DOHH2 (cell line): ENCODE data around the gene ZNF787.

Experiments used
- H3F3A ChIP-seq: fragments of 200-600 bp; sonication (generic), shearing (Covaris generic); 2 replicates; pipeline ENCODE4 v1.6.0; 2016; ENCODE audit warnings: antibody characterized with exemption, mild to moderate bottlenecking; ENCODE audit not compliant: control insufficient read depth, insufficient read depth
- H3K27ac ChIP-seq: fragments of 200-600 bp; sonication (generic); 2 replicates; pipeline ENCODE4 v1.5.1; 2014; ENCODE audit warnings: low read depth, mild to moderate bottlenecking, low read length, moderate library complexity
- H3K27me3 ChIP-seq: fragments of 200-600 bp; sonication (generic); 2 replicates; pipeline ENCODE4 v1.6.1; 2014; ENCODE audit warnings: mild to moderate bottlenecking, low read length, mixed read lengths; ENCODE audit not compliant: control insufficient read depth
- H3K36me3 ChIP-seq: fragments of 200-600 bp; sonication (generic); 2 replicates; pipeline ENCODE4 v1.6.1; 2014; ENCODE audit warnings: mild to moderate bottlenecking, low read length, moderate library complexity, mixed read lengths; ENCODE audit not compliant: control insufficient read depth
- H3K4me1 ChIP-seq: fragments of 200-600 bp; sonication (generic); 2 replicates; pipeline ENCODE4 v1.6.1; 2014; ENCODE audit warnings: mild to moderate bottlenecking, low read length, mixed read lengths; ENCODE audit not compliant: control insufficient read depth
- H3K4me2 ChIP-seq: fragments of 200-600 bp; sonication (generic); 2 replicates; pipeline ENCODE4 v1.6.0; 2014; ENCODE audit warnings: mild to moderate bottlenecking, low read length, moderate library complexity
- H3K4me3 ChIP-seq: fragments of 200-600 bp; sonication (generic); 2 replicates; pipeline ENCODE4 v1.5.1; 2014; ENCODE audit warnings: mild to moderate bottlenecking, low read length, mixed read lengths
- H3K79me2 ChIP-seq: fragments of 200-600 bp; sonication (generic); 2 replicates; pipeline ENCODE4 v1.6.1; 2014; ENCODE audit warnings: mild to moderate bottlenecking, low read length, mixed read lengths; ENCODE audit not compliant: control insufficient read depth
- H3K9me2 ChIP-seq: fragments of 200-600 bp; sonication (generic); replicated peaks from 2 replicates; pipeline ENCODE4 v1.6.1; 2014; ENCODE audit warnings: mild to moderate bottlenecking, low read length, mixed read lengths; ENCODE audit not compliant: control insufficient read depth
- H3K9me3 ChIP-seq: fragments of 200-600 bp; sonication (generic); 2 replicates; pipeline ENCODE4 v1.6.1; 2014; ENCODE audit warnings: antibody characterized with exemption, low read length, mixed read lengths; ENCODE audit not compliant: control insufficient read depth, insufficient read depth
- H4K20me1 ChIP-seq: fragments of 200-600 bp; sonication (generic); 2 replicates; pipeline ENCODE4 v1.6.0; 2014; ENCODE audit warnings: low read depth, mild to moderate bottlenecking, antibody characterized with exemption, low read length, moderate library complexity; ENCODE audit not compliant: control insufficient read depth, insufficient read depth
- EZH2phosphoT487 ChIP-seq: fragments of 200-600 bp; sonication (generic); IDR thresholded peaks from 2 replicates; pipeline ENCODE4 v1.6.1; 2017; ENCODE audit warnings: borderline replicate concordance, mild to moderate bottlenecking, antibody characterized with exemption, low read length, moderate library complexity, mixed read lengths
- TF ChIP-seq, protein P1 (sequence below): fragments of 200-600 bp; sonication (generic); IDR thresholded peaks from one replicate; pipeline ENCODE4 v1.5.1; 2014; ENCODE audit warnings: antibody characterized with exemption, mild to moderate bottlenecking, low read depth, low read length; ENCODE audit not compliant: poor library complexity, severe bottlenecking

ZNF787 gene

DNA sequence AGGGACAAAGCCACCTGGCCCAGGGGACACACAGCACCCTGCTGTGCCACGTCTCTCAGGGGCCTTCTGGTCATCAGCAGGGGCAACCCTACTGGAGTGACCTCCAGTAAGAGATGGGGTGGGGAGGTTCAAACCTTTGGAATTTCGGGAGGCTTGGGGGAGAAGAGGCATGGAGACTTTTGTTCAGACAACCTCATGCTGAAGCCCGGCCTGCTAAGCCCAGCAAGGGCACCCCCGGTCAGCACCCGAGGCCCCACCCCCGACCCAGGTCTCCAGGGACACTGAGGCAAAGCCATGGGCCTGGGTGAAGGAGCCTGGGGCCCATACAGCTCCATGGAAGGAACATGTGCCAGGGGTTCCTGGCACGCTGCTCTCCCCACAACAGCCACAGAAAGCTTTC, 23.3 kb downstream of the ZNF787 start:
- Histone ChIP-seq H3K4me1 (no peaks in the 10 kb centered on the region), H3K4me2 (no peak overlapping the region), H3K27me3 (no peaks in the 10 kb centered on the region), H3K4me3 (no peak overlapping the region), H3K9me2 (no peaks in the 10 kb centered on the region), H3K27ac (no peak overlapping the region), H3K79me2 (peaks cover 40% of the 10 kb centered on the region), H3K36me3 (peaks cover 32% of the 10 kb centered on the region), H4K20me1 (no peaks in the 10 kb centered on the region), H3F3A (no peaks in the 10 kb centered on the region), H3K9me3 (no peaks in the 10 kb centered on the region)
- no peak for TF ChIP-seq EZH2phosphoT487
- TF ChIP-seq, protein P1, sequence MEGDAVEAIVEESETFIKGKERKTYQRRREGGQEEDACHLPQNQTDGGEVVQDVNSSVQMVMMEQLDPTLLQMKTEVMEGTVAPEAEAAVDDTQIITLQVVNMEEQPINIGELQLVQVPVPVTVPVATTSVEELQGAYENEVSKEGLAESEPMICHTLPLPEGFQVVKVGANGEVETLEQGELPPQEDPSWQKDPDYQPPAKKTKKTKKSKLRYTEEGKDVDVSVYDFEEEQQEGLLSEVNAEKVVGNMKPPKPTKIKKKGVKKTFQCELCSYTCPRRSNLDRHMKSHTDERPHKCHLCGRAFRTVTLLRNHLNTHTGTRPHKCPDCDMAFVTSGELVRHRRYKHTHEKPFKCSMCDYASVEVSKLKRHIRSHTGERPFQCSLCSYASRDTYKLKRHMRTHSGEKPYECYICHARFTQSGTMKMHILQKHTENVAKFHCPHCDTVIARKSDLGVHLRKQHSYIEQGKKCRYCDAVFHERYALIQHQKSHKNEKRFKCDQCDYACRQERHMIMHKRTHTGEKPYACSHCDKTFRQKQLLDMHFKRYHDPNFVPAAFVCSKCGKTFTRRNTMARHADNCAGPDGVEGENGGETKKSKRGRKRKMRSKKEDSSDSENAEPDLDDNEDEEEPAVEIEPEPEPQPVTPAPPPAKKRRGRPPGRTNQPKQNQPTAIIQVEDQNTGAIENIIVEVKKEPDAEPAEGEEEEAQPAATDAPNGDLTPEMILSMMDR = no peak

DNA sequence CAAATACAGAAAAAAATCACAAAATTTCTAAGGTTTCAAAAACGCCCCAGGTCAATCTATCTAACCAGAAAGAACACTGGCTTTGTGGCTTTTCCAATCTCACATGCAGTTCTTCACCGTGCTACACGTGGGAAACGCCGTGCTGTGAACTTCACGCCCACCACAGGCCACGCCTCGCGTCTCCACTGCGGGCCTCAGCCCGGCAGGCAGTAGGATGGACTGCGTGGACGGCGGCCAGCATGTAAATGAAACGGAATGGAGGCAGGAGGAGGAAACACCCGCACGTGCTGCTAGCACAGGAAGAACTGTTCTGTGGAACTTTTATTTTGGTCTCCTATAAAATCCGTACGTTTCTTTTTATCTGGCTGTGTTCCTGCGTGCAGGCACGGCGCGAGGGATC, 23.8 kb downstream of the ZNF787 start:
- TF ChIP-seq, protein P1 = no peak
- TF ChIP-seq EZH2phosphoT487 = no peak
- peaks cover 40% of the 10 kb centered on the region for H3K79me2 ChIP-seq
- no peaks in the 10 kb centered on the region for H3K4me1 ChIP-seq
- no peaks in the 10 kb centered on the region for H3K9me3 ChIP-seq
- H3K27ac ChIP-seq = no peak overlapping the region
- no peaks in the 10 kb centered on the region for H3F3A ChIP-seq
- no peak overlapping the region for H3K4me3 ChIP-seq
- no peaks in the 10 kb centered on the region for H4K20me1 ChIP-seq
- peaks cover 32% of the 10 kb centered on the region for H3K36me3 ChIP-seq
- H3K4me2 ChIP-seq = no peak overlapping the region
- H3K9me2 ChIP-seq = no peaks in the 10 kb centered on the region
- H3K27me3 ChIP-seq = no peaks in the 10 kb centered on the region

DNA sequence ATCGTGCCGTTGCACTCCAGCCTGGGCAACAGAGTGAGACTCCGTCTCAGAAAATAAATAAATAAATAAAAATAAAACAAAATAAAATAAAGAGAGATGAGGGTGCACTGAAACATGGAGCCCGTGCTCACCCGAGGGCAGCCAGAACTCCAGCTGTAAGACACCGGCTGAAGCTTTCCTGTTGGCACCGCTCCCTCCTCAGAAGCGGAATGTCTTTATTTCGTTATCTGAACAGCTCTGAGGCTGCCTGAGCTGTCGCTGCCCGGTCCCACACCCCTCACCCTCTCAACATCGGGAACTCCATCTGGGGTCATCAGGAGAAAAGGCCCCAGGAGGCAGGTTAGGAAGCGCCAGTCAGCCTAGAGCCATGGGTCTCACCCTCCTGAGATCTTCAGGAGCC, 24.4 kb downstream of the ZNF787 start:
- H3K27me3 ChIP-seq = no peaks in the 10 kb centered on the region
- TF ChIP-seq EZH2phosphoT487 = no peak
- TF ChIP-seq, protein P1 = no peak
- no peaks in the 10 kb centered on the region for H3F3A ChIP-seq
- no peak overlapping the region for H3K27ac ChIP-seq
- H3K4me3 ChIP-seq = no peak overlapping the region
- H4K20me1 ChIP-seq = no peaks in the 10 kb centered on the region
- H3K9me3 ChIP-seq = no peaks in the 10 kb centered on the region
- H3K79me2 ChIP-seq = peaks cover 40% of the 10 kb centered on the region
- H3K4me1 ChIP-seq = no peaks in the 10 kb centered on the region
- H3K9me2 ChIP-seq = no peaks in the 10 kb centered on the region
- no peak overlapping the region for H3K4me2 ChIP-seq
- peaks cover 26% of the 10 kb centered on the region for H3K36me3 ChIP-seq

DNA sequence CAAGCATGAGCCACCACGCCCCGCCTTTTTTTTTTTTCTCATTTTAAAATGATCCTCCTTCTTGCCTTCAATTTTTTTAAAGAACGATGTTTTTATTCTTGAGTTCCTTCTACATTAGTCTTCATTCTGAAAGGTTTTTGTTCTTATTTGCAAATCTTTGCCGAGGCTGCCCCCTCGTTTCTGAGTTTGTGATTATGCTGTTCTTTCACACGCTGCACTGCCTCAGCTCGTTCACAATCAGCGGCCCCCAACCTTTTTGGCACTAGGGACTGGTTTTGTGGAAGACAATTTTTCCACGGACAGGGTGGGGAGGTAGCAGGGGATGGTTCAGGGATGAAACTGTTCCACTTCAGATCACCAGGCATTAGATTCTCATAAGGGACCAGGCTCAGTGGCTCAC, 26.6 kb downstream of the ZNF787 start:
- Histone ChIP-seq H3K4me1 (no peaks in the 10 kb centered on the region), H3K4me2 (no peak overlapping the region), H4K20me1 (0 out of 2 replicates have a peak, but pooled peaks cover 6% of the 10 kb centered on the region), H3K79me2 (peaks cover 49% of the 10 kb centered on the region), H3K36me3 (peaks cover 34% of the 10 kb centered on the region), H3K4me3 (no peak overlapping the region), H3F3A (no peaks in the 10 kb centered on the region), H3K27me3 (no peaks in the 10 kb centered on the region), H3K9me3 (no peaks in the 10 kb centered on the region), H3K9me2 (no peaks in the 10 kb centered on the region), H3K27ac (no peak overlapping the region)
- TF ChIP-seq, protein P1 = no peak
- no peak for TF ChIP-seq EZH2phosphoT487
